KMS-11 (cell line): Measurements from ENCODE around the gene ABHD17C.

Source experiments
- H2AFZ ChIP-seq: fragments of 200-600 bp; sonication (generic); 2 replicates; pipeline ENCODE4 v1.6.1; 2016; ENCODE audit warnings: antibody characterized with exemption, mixed run types, low read depth
- H3K27ac ChIP-seq: fragments of 200-600 bp; sonication (generic); 2 replicates; pipeline ENCODE4 v1.6.1; 2016; ENCODE audit warnings: mild to moderate bottlenecking, mixed run types
- H3K27me3 ChIP-seq: fragments of 200-600 bp; sonication (generic); 2 replicates; pipeline ENCODE4 v1.6.1; 2017; ENCODE audit warnings: mild to moderate bottlenecking, low read depth, mixed run types, moderate library complexity; ENCODE audit not compliant: insufficient read depth
- H3K36me3 ChIP-seq: fragments of 200-600 bp; sonication (generic); 2 replicates; pipeline ENCODE4 v1.6.1; 2017; ENCODE audit warnings: mild to moderate bottlenecking, mixed run types; ENCODE audit not compliant: insufficient read depth
- H3K4me1 ChIP-seq: fragments of 200-600 bp; sonication (generic); 2 replicates; pipeline ENCODE4 v1.6.1; 2016; ENCODE audit warnings: mild to moderate bottlenecking, low read depth, mixed run types; ENCODE audit not compliant: poor library complexity, severe bottlenecking
- H3K4me2 ChIP-seq: fragments of 200-600 bp; sonication (generic); 2 replicates; pipeline ENCODE4 v1.7.0; 2016; ENCODE audit warnings: mild to moderate bottlenecking, mixed run types
- H3K4me3 ChIP-seq: fragments of 200-600 bp; sonication (generic); IDR thresholded peaks from 2 replicates; pipeline ENCODE4 v1.6.1; 2017; ENCODE audit warnings: low read depth, low read length, mixed read lengths; ENCODE audit not compliant: insufficient read depth
- H3K79me2 ChIP-seq: fragments of 200-600 bp; sonication (generic); 2 replicates; pipeline ENCODE4 v1.6.1; 2016; ENCODE audit warnings: low read depth, mixed run types; ENCODE audit not compliant: insufficient read depth
- H3K9ac ChIP-seq: fragments of 200-600 bp; sonication (generic); 2 replicates; pipeline ENCODE4 v1.6.1; 2016; ENCODE audit warnings: mild to moderate bottlenecking, mixed run types
- H4K20me1 ChIP-seq: fragments of 200-600 bp; sonication (generic); 2 replicates; pipeline ENCODE4 v1.6.1; 2016; ENCODE audit warnings: mild to moderate bottlenecking, mixed run types; ENCODE audit not compliant: insufficient read depth
- CTCF ChIP-seq: fragments of 200-600 bp; sonication (generic); conservative IDR thresholded peaks from 2 replicates; pipeline ENCODE4 v1.6.1; 2017; ENCODE audit warnings: low read depth, mild to moderate bottlenecking, antibody characterized with exemption, low read length, moderate library complexity, mixed read lengths

Gene ABHD17C

GRCh38 chr15:80785811-80786354 is 90.8 kb downstream of the ABHD17C start:
- Histone ChIP-seq H3K79me2 (no peaks in the 10 kb centered on the region), H3K27ac (no peak overlapping the region), H3K4me1 (no peaks in the 10 kb centered on the region), H3K36me3 (no peaks in the 10 kb centered on the region), H3K4me3 (no peak overlapping the region), H4K20me1 (no peaks in the 10 kb centered on the region), H2AFZ (no peak overlapping the region), H3K4me2 (no peak overlapping the region), H3K9ac (no peak overlapping the region), H3K27me3 (no peaks in the 10 kb centered on the region)
- no peak for TF ChIP-seq CTCF

- H3K36me3 ChIP-seq = no peaks in the 10 kb centered on the region
- H3K9ac ChIP-seq = no peak overlapping the region
Measured at GRCh38 chr15:80787316-80787715, 92.2 kb downstream of the ABHD17C start.

GRCh38 chr15:80788536-80788935 is 93.4 kb downstream of the ABHD17C start:
- Histone ChIP-seq H3K79me2 (no peaks in the 10 kb centered on the region), H3K4me2 (no peak overlapping the region)

More at GRCh38 chr15:80787316-80787715, 92.2 kb downstream of the ABHD17C start:
- H3K4me2 ChIP-seq = no peak overlapping the region
- TF ChIP-seq CTCF = no peak
- H3K27ac ChIP-seq = no peak overlapping the region
- H3K27me3 ChIP-seq = no peaks in the 10 kb centered on the region
- no peak overlapping the region for H2AFZ ChIP-seq
- H3K4me1 ChIP-seq = no peaks in the 10 kb centered on the region
- no peaks in the 10 kb centered on the region for H4K20me1 ChIP-seq
- H3K79me2 ChIP-seq = no peaks in the 10 kb centered on the region
- H3K4me3 ChIP-seq = no peak overlapping the region

GRCh38 chr15:80789296-80789695 is 94.2 kb downstream of the ABHD17C start:
- no peaks in the 10 kb centered on the region for H3K36me3 ChIP-seq
- no peaks in the 10 kb centered on the region for H3K79me2 ChIP-seq
- no peak overlapping the region for H3K4me3 ChIP-seq
- H3K27me3 ChIP-seq = no peaks in the 10 kb centered on the region
- no peak for TF ChIP-seq CTCF
- H3K27ac ChIP-seq = no peak overlapping the region
- H3K4me1 ChIP-seq = no peaks in the 10 kb centered on the region
- no peak overlapping the region for H3K9ac ChIP-seq
- H2AFZ ChIP-seq = no peak overlapping the region
- no peaks in the 10 kb centered on the region for H4K20me1 ChIP-seq
- H3K4me2 ChIP-seq = no peak overlapping the region

More at GRCh38 chr15:80788536-80788935, 93.4 kb downstream of the ABHD17C start:
- no peak overlapping the region for H2AFZ ChIP-seq
- no peaks in the 10 kb centered on the region for H3K4me1 ChIP-seq
- no peak overlapping the region for H3K4me3 ChIP-seq
- H3K36me3 ChIP-seq = no peaks in the 10 kb centered on the region
- H4K20me1 ChIP-seq = no peaks in the 10 kb centered on the region
- no peaks in the 10 kb centered on the region for H3K27me3 ChIP-seq
- no peak overlapping the region for H3K27ac ChIP-seq
- H3K9ac ChIP-seq = no peak overlapping the region
- TF ChIP-seq CTCF = no peak
